Adrenal gland (tissue), 5 donors: ENCODE data around the gene ACTR3.

Experiments used
- POLR2A ChIP-seq, 2 donors: fragments of 450-650 bp; IDR thresholded peaks; one replicate each; pipeline ENCODE4 v1.6.1; 2017; ENCODE audit warnings: antibody characterized with exemption in 2 of 2, mild to moderate bottlenecking in 2 of 2, moderate library complexity in 1 of 2
- TF ChIP-seq, protein P1 (sequence below), 6 experiments: fragments of 450-650 bp in 4 of 6; fragments of 200-600 bp in 2 of 6; sonication (generic) in 1 of 6; IDR thresholded peaks; 1 replicate in 5 of 6; 2 replicates in 1 of 6; pipeline versions ENCODE4 v1.5.1 to v1.8.0; 2016 to 2021; ENCODE audit warnings: antibody characterized with exemption in 6 of 6, mild to moderate bottlenecking in 2 of 6, moderate library complexity in 1 of 6
- donor health status: DM: no; HTN: no; CAD: no.

DNA sequence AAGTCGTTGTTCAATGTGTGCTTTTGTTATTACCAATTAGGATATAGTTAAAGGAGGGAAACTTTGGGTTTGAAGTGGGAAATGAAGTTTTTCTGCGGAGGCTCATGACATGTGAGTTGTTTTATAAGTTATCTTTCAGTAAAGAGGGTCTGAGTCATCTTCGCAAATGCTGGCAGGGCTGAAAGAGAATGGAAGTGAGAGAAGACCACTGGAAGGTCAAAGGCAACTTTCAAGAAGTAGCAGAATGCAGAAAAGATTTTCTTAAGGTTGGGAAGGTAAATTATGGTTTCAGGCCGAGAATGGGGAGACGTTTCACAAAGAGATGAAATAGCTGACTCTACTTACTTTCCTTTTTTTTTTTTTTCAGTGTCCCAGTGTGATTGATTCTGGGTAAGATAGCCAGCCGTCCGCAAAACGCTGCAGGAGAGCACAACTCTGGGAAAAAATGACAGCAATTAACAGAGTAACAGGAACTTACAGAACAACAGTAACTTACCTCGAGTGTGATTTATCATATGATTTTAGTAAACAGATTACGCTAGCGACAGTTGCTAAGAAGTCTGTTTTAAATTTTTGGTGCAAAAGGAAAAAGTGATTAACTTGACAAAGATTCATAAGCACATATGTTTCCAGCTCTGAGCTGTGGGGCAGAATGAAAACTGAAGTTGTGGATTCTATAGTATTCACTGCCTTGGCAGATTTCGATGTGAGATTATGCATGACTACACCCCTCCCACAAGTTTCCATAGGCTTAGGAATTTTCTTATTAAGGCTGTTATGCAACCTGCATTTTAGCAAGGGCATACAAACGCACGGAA is 46.8 kb upstream of the ACTR3 start:
- TF ChIP-seq, protein P1, sequence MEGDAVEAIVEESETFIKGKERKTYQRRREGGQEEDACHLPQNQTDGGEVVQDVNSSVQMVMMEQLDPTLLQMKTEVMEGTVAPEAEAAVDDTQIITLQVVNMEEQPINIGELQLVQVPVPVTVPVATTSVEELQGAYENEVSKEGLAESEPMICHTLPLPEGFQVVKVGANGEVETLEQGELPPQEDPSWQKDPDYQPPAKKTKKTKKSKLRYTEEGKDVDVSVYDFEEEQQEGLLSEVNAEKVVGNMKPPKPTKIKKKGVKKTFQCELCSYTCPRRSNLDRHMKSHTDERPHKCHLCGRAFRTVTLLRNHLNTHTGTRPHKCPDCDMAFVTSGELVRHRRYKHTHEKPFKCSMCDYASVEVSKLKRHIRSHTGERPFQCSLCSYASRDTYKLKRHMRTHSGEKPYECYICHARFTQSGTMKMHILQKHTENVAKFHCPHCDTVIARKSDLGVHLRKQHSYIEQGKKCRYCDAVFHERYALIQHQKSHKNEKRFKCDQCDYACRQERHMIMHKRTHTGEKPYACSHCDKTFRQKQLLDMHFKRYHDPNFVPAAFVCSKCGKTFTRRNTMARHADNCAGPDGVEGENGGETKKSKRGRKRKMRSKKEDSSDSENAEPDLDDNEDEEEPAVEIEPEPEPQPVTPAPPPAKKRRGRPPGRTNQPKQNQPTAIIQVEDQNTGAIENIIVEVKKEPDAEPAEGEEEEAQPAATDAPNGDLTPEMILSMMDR (IDR thresholded peaks at IDR 0.05) = no peak
- TF ChIP-seq POLR2A (IDR thresholded peaks at IDR 0.05) = no peak
